Middle frontal gyrus (tissue), 1 donor: Measurements from ENCODE around the gene SPATA45.

Source experiments
- DNase-seq: peaks from one replicate; pipeline ENCODE4 v3.0.0-alpha.2; 2015; ENCODE audit warnings: low spot score; ENCODE audit errors: extremely low spot score

SPATA45 gene

DNA sequence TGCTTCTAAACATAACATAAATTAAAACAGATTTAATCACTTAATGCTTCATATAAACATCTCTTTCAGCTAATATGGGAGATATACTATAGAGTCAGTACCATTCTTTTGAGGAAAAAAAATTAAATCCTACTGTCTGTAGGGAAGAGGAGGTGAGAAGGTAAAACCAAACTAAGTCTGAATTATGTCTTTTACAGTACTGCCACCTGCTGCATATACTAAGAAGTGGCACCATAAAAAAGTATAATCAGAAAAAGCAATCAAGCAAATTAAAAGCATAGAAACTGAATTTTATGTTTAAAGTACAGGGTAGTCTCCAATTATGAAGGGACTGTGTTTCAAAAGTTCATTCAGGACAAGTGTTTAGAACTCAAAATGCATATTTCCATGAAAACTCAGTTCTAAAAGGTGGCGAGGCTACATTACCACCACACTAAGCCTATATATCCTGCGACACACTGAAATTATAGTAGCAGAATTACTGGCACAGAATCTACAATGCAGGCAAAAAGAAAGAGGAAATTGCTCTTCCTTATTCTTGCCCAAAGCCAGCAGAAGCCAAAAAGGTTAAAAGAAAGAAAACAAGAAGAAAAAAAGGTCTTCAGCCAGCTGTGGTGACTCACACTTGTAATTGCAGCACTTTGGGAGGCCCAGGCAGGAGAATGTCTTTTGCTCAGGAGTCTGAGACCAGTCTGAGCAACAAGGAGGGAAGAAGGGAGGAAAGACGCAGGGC lies 64.9 kb downstream of the SPATA45 start:
- DNase-seq = no peak

DNA sequence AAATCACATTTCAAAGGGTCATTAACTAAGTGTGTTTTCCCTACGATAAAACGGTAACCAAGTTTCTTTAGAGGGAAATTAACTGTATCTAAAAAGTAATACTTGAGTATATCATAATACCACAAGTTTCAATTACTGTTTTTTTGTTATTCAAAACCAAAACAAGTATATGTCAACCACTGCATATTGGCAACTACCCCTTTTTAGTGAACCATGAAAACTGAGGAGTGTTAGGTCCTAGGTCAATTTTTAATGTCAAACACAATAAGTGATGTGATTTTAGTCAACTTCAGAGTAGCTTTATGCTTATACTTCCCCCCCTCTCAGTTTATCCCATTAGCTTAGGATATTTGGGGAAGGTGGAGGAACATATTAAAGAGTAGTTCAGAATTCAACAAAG lies 66.2 kb downstream of the SPATA45 start:
- DNase-seq = no peak

DNA sequence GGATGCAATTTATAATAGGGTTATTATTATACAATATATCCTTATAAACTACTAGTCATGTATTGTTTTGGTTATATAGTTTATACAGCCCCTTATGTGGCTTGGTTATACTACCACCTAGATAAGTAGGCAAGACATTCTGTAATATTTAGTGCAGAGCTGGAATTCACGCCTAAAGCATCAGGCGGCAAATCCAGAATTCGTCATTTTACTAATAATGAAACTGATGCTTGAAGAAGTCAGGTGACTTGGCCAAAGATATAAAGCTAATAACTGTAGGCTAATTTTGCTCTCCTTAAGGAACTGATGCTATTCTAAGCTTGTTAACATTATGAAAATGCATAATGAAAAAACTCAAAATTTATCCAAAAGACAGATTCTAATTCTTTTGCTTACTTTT lies 66.7 kb downstream of the SPATA45 start:
- no peak for DNase-seq
